NOMO-1 treated with dmso at 0.1 percent for 144 hours (cell line): ENCODE measurements around the gene WBP4.

Source experiments
- DNase-seq: peaks from one replicate; lab custom pipeline; 2025; ENCODE audit not compliant: unreplicated experiment; lab: John Stamatoyannopoulos, UW

The WBP4 gene

DNA sequence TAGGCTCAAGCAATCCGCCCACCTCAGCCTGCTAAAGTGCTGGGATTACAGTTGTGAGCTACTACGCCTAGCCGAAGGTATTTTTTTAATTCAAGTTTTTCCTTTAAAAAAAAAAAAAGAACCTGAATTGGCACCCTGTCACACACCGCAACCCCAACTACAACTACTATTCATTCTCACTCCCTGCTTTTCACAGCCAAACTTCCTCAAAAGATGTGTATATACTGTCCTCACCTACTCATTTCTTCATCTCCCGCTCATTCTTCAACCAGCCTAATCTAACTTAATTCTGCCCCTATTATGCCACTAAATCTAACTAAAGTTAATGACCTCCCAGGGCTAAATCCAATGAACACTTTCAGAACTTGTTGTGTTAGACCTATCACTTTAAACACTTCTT, 12.7 kb upstream of the WBP4 start:
- DNase-seq = no peak

DNA sequence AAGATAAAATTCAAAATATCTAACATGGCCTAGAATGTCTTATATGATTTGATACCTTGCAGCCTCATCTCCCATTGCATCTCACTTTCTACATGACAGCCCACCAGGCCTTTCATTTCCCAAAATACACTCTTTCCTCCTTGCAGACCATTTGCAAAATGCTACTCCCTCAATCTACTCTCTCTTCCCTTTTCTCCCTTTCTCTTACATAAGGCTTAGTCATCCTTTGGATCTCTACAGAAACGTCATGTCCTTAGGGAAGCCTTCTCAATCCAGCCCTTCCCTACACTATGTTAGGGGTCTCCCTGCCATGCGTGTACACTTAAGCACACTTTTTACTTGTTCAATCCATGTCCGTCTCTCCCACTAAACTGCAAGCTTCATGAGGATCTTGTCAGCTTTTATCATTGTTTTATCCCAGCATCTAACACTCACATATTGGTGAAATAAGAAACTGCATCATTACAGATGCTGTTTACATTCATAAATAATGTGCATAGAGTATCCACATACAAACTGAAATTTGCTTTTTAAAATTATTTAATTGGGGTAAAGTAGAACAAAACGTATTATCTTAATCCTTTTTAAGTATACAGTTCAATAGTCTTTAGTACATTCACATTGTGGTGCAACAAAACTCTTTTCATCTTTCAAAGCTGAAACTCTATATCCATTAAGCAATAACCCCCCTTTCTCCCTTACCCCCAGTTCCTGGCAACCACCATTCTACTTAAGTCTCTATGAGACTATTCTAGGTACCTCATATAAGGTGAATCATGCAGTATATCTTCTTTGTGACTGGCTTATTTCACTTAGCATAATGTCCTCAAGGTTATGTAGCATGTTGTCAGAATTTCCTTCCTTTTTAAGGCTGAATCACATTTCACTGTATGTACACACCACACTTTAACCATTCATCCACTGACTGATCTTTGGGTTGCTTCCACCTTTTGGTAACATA, 11.5 kb upstream of the WBP4 start:
- peak; percentile 52 for DNase-seq

DNA sequence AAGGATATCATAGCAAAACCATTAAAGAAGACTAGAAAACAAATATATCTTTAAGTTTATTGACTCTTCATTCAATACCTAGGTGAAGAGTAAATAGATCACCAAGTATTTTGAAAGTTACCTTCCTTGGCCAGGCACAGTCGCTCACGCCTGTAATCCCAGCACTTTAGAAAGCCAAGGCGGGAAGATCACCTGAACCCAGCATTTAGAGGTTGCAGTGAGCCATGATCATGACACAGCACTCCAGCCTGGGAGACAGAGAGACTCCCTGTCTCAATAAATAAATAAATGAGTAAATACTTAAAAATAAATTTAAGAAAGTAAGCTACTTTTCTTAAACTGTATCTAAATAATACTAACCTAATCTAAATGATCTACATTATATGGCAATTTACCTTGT, 8.9 kb upstream of the WBP4 start:
- no peak for DNase-seq

DNA sequence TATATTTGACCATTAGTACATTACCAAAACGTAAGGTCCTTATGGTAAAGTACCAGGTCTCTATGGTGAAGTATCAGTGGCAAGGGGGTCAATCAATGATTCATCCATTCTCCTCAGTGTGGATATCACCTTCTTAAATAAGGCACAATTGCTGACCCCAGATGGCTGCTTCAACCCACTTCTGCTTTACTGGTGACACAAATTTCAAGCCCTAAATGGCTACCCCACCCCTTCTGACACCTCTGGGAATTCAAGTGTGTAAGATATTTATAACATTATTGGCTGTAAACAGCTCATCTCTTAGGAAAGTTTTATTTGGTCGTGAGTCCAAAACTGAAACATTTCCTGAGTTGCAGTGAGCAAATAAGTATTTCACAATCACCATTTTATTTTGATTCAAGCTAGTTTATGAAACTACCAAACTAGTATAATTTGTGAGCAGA, 7.9 kb upstream of the WBP4 start:
- DNase-seq = peak; percentile 49

DNA sequence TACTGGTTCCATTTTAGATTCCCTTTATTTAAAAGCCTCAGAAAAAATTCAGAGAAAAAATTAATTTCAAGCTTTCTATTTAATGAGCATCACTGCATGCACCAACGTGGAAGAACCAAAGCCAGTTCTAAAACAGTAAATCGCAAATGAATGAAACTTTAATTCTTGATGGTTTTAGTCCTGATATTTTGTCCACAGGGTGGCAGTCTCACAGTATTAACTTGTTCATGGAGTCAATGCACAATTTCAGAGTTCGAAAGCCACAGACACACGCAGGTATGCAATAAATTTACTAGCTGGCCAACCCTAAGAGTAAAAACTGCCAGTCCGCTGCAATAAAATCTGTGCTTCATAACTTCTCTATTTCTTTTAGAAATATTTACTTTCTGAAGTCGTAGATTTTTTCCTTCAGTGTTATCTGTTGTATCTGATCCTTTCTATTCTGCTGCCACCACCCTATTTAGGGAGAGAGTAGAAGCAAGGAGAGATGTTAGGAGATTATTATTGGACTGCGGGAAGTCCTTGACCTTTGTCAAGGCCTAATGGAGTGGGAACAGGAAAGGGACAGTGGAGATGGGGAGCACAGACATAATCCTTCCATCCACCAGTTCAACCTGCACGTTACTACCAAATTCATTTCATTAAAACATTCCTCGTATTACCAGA, 7.0 kb upstream of the WBP4 start:
- DNase-seq = peak; percentile 55

DNA sequence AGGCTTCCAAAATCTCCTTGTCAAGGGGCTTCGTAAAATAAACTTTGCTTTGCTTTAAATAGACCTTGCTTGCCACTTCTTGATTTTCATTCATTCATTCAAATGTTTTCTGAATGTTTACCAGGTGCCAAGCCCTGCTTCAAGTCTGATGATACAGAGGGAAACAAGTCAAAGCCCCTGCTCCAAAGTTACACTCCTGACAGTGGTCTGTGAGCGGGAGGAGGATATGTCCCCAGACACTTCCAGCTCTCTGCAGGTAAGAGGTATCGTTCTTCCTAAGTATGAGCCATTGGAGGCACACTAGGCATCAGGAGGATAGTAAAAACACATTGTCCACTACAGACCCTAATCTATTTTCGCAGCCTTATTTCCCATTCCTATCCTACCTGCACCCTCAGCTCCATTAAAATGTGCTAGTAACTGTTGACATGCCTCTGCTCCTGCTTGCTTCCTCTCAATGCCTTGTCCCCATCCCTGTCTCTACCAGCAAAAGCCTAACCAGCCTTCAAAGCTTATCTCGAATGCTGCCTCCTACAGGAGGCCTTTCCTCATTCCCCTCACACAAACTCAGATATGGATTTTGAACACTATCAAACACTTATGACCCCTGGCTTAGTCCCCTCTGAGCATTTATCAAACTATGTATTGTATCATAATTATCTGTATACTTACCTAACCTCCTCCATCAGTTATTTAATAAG, 6.2 kb upstream of the WBP4 start:
- no peak for DNase-seq

DNA sequence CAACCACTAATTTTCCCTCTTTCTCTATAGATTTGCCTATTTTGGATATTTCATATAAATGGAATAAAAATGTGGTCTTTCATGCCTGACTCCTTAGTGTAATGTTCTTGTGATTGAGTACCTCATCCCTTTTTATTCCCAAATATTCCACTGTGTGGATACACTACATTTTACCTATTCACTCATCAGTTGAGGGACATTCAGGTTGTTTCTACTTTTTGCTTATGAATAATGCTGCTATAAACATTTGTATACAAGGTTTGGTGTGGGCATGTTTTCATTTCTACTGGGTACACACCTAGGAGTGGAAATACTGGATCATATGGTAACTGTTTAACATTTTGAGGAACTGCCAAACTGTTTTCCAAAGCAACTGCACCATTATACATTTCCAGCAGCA, 5.1 kb upstream of the WBP4 start:
- no peak for DNase-seq

DNA sequence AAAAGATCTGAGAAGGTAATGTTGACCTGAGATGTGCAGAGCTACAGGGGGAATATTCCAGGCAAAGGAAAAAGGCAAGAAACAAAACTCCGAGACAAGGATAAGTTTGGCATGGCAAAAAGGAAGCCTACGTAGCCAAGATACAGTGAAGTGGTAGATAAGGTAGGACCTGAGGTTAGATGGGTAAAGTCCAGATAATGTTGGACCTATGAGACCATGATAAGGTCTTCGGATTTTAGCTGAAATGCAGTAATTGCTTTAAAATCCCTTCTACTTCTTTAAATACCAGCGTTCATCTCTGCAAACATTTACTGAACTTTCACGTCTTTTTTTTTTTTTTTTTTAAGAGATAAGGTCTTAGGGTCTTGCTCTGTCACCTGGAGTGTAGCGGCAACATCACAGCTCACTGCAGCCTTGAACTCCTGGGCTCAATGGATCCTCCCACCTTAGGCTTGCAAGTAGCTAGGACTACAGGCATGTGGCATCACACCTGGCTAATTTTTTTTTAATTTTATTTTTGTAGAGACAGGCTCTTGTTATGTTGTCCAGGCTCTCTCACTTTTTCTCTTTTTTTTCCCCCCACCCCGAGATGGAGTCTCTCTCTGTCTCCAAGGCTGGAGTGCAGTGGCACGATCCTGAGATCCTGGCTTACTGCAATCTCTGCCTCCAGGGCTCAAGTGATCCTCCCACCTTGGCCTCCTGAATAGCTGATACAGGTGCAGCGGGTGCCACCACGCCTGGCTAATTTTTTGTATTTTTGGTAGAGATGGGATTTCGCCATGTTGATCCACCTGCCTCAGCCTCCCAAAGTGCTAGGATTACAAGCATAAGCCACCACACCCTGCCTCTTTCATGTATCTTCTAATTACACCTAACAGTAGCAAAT, 4.2 kb upstream of the WBP4 start:
- no peak for DNase-seq

DNA sequence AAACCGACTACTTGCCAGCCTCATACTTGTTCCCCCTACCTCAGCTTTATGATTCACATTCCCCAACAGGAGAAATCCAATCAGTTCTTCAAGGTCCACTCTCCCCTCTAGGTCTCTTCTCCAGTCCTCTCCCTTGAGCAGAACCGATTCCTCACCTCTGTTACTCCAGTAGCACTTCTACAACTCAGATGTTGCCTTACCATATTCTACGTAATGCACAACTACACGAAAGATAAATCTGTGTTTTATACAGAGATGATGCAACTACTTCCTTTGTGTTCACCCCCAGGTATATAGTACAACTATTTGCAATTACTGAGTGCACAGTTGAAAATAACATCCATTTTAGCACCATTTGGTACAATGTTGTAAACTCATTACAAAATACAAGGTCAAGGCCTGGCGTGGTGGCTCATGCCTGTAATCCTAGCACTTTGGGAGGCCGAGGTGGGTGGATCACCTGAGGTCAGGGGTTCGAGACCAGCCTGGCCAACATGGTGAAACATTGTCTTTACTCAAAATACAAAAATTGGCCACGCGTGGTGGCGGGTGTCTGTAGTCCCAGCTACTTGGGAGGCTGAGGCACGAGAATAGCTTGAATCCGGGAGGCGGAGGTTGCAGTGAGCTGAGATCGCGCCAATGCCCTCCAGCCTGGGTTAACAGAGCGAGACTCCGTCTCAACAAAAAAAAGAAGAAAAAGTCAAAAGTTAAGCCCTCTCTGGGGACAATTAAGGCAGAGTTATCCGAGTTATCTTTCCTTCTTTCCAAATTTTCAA, 2.8 kb upstream of the WBP4 start:
- DNase-seq = no peak

DNA sequence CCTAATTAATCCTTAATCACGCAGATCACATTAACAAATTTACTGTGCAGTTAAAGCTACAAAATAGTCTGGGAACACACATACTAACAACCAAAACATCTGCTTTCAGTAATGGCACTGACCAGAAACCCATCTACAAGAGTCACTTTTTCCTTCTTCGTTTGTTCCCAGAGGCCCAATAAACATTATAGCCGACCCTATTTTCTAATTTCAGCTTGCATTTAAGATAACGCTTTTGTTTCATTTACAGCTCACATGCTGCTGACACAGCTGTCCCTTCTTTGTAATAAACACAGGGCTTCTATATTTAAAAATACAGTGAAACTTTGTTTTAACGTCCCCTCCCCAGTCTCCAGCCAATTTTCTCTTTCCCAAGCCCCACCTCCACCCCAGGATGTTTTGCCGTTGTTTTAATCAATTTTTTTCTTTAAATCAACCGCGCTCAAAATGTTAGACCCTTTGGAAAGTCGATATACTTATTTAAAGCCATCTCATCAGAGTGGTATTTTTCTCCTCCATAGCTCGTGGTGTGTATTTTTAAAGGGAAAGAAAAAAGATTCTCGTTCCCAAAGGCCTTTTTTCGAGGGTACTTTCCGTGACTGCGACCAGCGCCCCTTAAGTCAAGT, 1.7 kb upstream of the WBP4 start:
- no peak for DNase-seq

DNA sequence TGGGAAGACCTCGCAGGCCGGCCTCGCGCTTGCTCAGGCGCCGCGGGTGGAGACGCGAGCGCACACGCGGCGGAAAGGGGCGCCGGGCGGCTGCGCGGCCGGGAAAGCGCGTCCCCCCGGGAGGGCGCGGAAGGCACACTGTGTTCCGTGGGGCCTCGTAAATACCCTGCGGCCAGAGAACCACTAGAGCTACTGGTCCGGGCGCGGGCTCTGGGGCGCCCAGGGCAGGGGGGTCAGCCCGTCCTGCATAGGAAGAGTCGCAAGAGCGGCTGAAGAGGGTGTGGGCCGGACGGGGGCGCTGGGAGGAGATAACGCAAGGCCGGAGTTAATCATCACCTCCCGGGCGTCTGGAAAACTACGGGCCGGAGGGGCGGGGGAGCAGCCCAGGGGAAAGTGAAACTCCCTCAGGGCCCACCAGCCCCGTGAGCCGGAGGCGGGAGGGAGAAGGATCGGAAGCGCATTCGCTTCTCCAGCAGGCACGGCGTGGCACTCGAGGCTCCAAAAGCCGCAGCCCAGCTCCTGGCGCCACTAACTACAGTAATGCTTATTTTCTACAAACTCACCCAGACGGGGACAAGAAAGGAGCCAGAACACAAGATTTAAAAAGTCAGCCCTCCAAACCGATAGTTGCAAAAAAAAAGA, 1.1 kb upstream of the WBP4 start:
- DNase-seq = peak; percentile 86

DNA sequence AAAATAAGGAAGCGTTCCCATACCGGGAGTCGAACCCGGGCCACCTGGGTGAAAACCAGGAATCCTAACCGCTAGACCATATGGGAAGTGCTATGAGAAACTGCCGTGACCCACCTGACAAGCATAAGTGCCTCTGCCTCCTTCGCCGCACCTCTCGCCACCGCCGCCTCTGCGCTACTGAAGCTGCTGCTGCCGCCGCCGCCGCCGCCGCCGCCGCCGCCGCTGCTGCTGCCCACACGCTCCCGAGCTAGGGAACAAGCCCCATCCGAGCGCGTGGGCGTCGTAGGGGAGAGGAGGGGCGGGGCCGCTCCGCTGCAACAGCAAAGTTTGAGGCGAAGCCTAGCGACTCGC, 610 bp upstream of the WBP4 start:
- DNase-seq = peak; percentile 57

DNA sequence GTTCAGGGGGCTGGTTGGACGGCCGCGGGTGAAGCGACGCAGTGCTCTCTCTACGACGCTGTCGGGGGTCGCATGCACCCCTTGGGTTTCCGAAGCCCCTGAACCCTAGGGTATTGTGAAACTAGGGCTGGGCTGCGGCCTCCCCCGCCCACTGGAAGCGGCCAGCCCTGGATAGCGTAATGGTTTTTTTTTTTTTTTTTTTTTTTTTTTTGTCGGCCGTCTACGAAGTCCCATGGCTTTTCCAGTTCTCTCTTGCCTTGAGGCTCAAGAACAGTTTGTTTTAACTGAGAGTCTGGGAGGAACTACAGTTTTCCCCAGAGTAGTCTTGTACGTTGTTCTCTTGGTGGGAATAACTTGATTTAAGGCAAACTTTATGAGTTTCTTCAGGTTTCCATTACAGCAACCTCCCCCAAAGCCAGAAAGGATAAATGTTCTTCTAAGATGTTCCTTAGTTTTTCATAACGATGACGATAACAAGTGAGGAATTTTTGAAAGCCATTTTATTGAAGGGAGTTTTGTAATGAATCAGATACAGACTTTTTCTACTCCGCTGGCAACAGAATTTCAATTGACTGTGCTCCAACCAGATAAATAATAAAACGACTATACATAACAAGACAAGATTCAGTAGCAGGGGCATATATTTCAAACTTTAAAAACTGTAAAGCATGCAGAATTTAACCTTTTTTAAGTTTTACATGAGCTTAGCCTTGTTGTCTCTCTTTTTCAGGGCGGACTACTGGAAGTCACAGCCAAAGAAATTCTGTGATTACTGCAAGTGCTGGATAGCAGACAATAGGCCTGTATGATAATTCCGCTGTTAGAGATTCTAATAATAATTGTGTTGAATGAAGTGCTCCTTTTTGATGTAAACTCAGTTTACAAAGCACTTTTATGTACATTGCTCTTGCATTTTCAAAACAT, 867 bp downstream of the WBP4 start:
- DNase-seq = peak; percentile 78

DNA sequence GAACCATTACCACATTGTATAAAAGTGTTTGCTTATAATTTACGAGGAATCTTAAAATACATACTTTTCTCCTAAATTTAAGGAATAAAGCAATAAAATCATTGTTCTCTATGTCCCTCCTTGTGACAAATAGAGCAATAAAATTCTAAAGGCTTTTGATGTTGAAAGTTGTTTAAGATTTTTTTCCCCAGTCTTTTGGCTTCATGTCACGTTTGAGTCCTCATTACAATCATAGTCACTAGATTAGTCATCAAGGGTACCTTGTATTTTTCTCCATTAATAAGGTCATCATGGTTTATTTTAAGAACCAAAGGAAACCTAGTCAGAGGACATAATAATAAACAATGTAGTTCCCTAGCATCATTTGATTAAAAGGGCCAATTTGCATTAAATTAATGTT, 3.2 kb downstream of the WBP4 start:
- no peak for DNase-seq

DNA sequence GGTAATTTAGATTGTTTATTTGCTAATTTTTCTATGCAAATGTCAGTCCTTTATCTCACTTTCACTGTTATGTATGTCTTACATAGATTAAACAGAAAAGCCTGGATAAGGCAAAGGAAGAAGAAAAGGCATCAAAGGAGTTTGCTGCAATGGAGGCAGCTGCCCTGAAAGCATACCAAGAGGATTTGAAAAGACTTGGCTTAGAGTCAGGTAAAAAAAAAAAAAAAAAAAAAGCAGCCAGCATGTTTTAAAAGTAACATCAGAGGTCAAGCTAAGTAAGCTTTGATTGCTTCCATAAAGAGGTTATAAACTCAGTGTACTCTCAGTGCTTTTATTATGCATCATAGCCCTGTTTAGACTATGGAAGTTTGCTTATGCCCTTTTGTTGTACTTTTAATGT, 3.8 kb downstream of the WBP4 start:
- DNase-seq = no peak

DNA sequence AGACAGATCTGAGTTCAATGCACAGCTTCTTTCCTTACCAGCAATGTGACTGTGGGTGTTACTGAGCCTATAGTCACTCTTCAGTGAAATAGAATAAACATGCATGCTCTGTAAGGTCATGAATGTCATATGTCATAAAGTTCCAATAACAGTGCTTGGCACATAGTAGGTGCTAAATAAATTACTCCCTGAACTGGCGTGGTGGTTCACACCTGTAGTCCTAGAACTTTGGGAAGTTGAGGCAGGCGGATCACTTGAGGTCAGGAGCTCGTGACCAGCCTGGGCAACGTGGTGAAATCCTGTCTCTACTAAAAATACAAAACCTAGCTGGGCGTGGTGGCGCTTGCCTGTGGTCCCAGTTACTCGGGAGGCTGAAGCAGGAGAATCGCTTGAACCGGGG, 13.2 kb downstream of the WBP4 start:
- no peak for DNase-seq

DNA sequence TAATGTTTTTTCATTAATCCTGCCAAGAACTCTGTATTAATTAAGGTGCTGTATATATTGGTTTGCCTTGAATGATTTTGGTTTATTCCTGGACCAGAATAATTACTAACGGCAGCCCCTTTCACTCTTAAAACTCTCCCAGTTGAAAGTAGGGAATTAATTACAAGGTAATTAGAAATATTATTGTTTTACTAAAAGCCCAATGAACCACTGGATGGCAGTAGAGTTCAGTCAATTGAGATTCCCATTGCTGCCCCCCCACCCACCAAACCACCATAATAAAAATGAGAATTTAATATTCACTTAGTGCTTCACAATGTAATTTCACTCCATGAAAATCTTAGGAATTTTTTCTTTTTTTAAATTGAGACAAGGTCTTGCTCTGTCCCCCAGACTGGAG, 13.7 kb downstream of the WBP4 start:
- no peak for DNase-seq

DNA sequence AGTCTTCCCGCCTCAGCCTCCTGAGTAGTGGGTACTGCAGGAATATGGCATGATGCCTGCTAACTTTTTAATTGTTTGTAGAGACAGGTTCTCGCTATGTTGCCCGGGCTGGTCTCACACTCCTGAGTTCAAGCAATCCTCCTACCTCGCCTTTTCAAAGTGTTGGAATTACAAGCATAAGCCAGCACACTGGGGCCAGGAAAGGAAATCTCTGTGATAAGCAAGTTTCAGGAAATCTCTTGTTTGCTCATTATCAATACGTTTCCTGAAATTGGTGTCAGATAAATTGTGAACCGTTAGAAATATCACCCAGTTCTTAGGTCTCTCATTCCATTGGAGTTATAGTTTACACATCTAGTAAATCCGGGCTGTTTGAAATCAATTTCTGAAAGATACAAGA, 14.2 kb downstream of the WBP4 start:
- DNase-seq = no peak
